ENCODE measurements around the gene EMD.

Gene EMD

GRCh38 chrX:154358011-154358410, 21.1 kb upstream of the EMD start:
- Histone ChIP-seq H3K36me3 (peaks cover 98% of the 10 kb centered on the region), H3K9me3 (no peaks in the 10 kb centered on the region), H3K27ac (no peak overlapping the region), H3K4me1 (ENCODE audit: control insufficient read depth in 1 of 2, insufficient read depth in 1 of 2, low read depth in 1 of 2, low read length in 1 of 2) (peaks cover 0 to 5% of the 10 kb centered on the region in 2 experiments), H3K4me3 (ENCODE audit: low read depth in 1 of 2, low read length in 1 of 2) (no peak overlapping the region), H3K27me3 (no peaks in the 10 kb centered on the region)
- TF ChIP-seq CTCF (IDR thresholded peaks at IDR 0.05), result no peak

- Histone ChIP-seq H3K4me1 (ENCODE audit: control insufficient read depth in 1 of 2, insufficient read depth in 1 of 2, low read depth in 1 of 2, low read length in 1 of 2) (peaks cover 0 to 5% of the 10 kb centered on the region in 2 experiments), H3K9me3 (no peaks in the 10 kb centered on the region), H3K27ac (no peak overlapping the region), H3K36me3 (peaks cover 98% of the 10 kb centered on the region), H3K4me3 (ENCODE audit: low read depth in 1 of 2, low read length in 1 of 2) (no peak overlapping the region), H3K27me3 (no peaks in the 10 kb centered on the region)
- TF ChIP-seq CTCF (IDR thresholded peaks at IDR 0.05), result no peak
Observed at GRCh38 chrX:154358829-154359228, 20.3 kb upstream of the EMD start.

- Histone ChIP-seq H3K4me1 (ENCODE audit: control insufficient read depth in 1 of 2, insufficient read depth in 1 of 2, low read depth in 1 of 2, low read length in 1 of 2) (peaks cover 0 to 5% of the 10 kb centered on the region in 2 experiments), H3K36me3 (peaks cover 98% of the 10 kb centered on the region), H3K9me3 (no peaks in the 10 kb centered on the region), H3K27ac (no peak overlapping the region), H3K27me3 (no peaks in the 10 kb centered on the region), H3K4me3 (ENCODE audit: low read depth in 1 of 2, low read length in 1 of 2) (no peak overlapping the region)
- no peak for TF ChIP-seq CTCF (IDR thresholded peaks at IDR 0.05)
Observed at GRCh38 chrX:154359362-154360154, 19.5 kb upstream of the EMD start.

GRCh38 chrX:154360155-154360713, 18.9 kb upstream of the EMD start:
- no peaks in the 10 kb centered on the region for H3K9me3 ChIP-seq
- no peak for TF ChIP-seq CTCF (IDR thresholded peaks at IDR 0.05)
- no peak overlapping the region for H3K27ac ChIP-seq
- no peaks in the 10 kb centered on the region for H3K27me3 ChIP-seq
- H3K36me3 ChIP-seq, result peaks cover 98% of the 10 kb centered on the region
- H3K4me3 ChIP-seq (ENCODE audit: low read depth in 1 of 2, low read length in 1 of 2), result no peak overlapping the region
- peaks cover 0 to 5% of the 10 kb centered on the region in 2 experiments for H3K4me1 ChIP-seq (ENCODE audit: control insufficient read depth in 1 of 2, insufficient read depth in 1 of 2, low read depth in 1 of 2, low read length in 1 of 2)

- Histone ChIP-seq H3K27me3 (no peaks in the 10 kb centered on the region), H3K4me3 (ENCODE audit: low read depth in 1 of 2, low read length in 1 of 2) (no peak overlapping the region), H3K27ac (no peak overlapping the region), H3K4me1 (ENCODE audit: control insufficient read depth in 1 of 2, insufficient read depth in 1 of 2, low read depth in 1 of 2, low read length in 1 of 2) (peaks cover 0 to 5% of the 10 kb centered on the region in 2 experiments), H3K9me3 (no peaks in the 10 kb centered on the region), H3K36me3 (peaks cover 98% of the 10 kb centered on the region)
- TF ChIP-seq CTCF (IDR thresholded peaks at IDR 0.05), result no peak
Observed at GRCh38 chrX:154362085-154362742, 16.9 kb upstream of the EMD start.

Data from neutrophil (primary cell).